ENCODE data around the gene MYH3. TPM values are rescaled to one million over a fixed set of nuclear protein-coding genes. Genes with fewer than 3 reads are reported as not detected.

The MYH3 gene
- total RNA-seq, 1 experiment from 2014 or later: 2.9 TPM

GRCh38 chr17:10649602-10650001, 7.5 kb downstream of the MYH3 start:
- H3K23ac ChIP-seq (ENCODE audit: insufficient read length, low read depth, low read length): no peak overlapping the region
- Mint-ChIP-seq H3K36me3 (ENCODE audit: insufficient read depth in 1 of 3, low read depth in 3 of 3) (no peaks in the 10 kb centered on the region; a peak in 1 of 7 replicates), H3K4me1 (no peaks in the 10 kb centered on the region; a peak in 1 of 4 replicates), H3K9me3 (no peaks in the 10 kb centered on the region), H3K27me3 (ENCODE audit: low read depth) (no peaks in the 10 kb centered on the region; the same call in none of the 2 replicates), H3K4me3 (no peak overlapping the region), H3K27ac (no peak overlapping the region)
- H2BK12ac ChIP-seq (ENCODE audit: insufficient read length, low read depth, low read length): no peak overlapping the region
- H2BK120ac ChIP-seq (ENCODE audit: low read depth, low read length, poor library complexity, severe bottlenecking): no peak overlapping the region
- TF ChIP-seq CTCF (conservative IDR thresholded peaks at IDR 0.05): no peak
- H3K9ac ChIP-seq (ENCODE audit: extremely low read depth, insufficient read length, low read length): no peak overlapping the region
- no peaks in the 10 kb centered on the region for H3K9me3 ChIP-seq (ENCODE audit: control insufficient read depth, low read depth, low read length)
- H3K4ac ChIP-seq (ENCODE audit: low read depth, low read length): no peak overlapping the region
- H4K8ac ChIP-seq (replicated peaks; ENCODE audit: insufficient read length, low read depth, low read length): no peak overlapping the region
- no peaks in the 10 kb centered on the region for H3K79me2 ChIP-seq (ENCODE audit: insufficient read depth, low read length)
- no peaks in the 10 kb centered on the region for H3K4me1 ChIP-seq (ENCODE audit: insufficient read depth, low read length)
- no peak overlapping the region for H3K4me2 ChIP-seq (ENCODE audit: insufficient read depth, insufficient read length, low read length)
- H3T11ph ChIP-seq (ENCODE audit: low read length): no peak overlapping the region
- no peaks in the 10 kb centered on the region for H4K20me1 ChIP-seq (ENCODE audit: control insufficient read depth, insufficient read depth, insufficient read length)
- H3K18ac ChIP-seq (ENCODE audit: insufficient read length, low read depth, low read length): no peak overlapping the region
- H3K79me1 ChIP-seq (ENCODE audit: insufficient read depth, low read depth, low read length, poor library complexity, severe bottlenecking): no peaks in the 10 kb centered on the region
- H2BK20ac ChIP-seq (ENCODE audit: low read depth, low read length, poor library complexity, severe bottlenecking): no peak overlapping the region
- DNase-seq: no peak
- no CpG with 5 or more reads among the region's 5 CpGs for WGBS (ENCODE audit: extremely low coverage, insufficient read length, low lambda C conversion rate)
- H4K91ac ChIP-seq (ENCODE audit: insufficient read length, low read depth, low read length): no peak overlapping the region
- no peak overlapping the region for H3K14ac ChIP-seq (ENCODE audit: insufficient read depth, low read length)
- H2AFZ ChIP-seq (ENCODE audit: low read length): no peak overlapping the region
- H4K5ac ChIP-seq (ENCODE audit: insufficient read length, low read depth, low read length): no peak overlapping the region
- H2AK5ac ChIP-seq (ENCODE audit: insufficient read length, low read length): no peak overlapping the region
- no peak overlapping the region for H3K56ac ChIP-seq (ENCODE audit: insufficient read length, low read depth, low read length)
- H3K23me2 ChIP-seq (ENCODE audit: insufficient read length, low read depth, low read length, poor library complexity, severe bottlenecking): no peaks in the 10 kb centered on the region
- H2BK5ac ChIP-seq (ENCODE audit: insufficient read length, low read length): no peak overlapping the region
- no peak overlapping the region for H3K27ac ChIP-seq (ENCODE audit: insufficient read length, low read depth, low read length)
- H3K27me3 ChIP-seq (ENCODE audit: insufficient read depth, low read length): no peaks in the 10 kb centered on the region
- H2BK15ac ChIP-seq (ENCODE audit: low read depth, low read length): no peak overlapping the region

All from H9 (cell line).